ENCODE measurements around the gene ESYT2. TPM values are rescaled to one million over a fixed set of nuclear protein-coding genes. Genes with fewer than 3 reads are reported as not detected.
A peak's percentile ranks its signal among the peaks of the same experiment; 100 is the strongest.

Gene ESYT2
- polyA plus RNA-seq, 3 donors = 14.0 to 24.1 (median 22.0) TPM

DNA sequence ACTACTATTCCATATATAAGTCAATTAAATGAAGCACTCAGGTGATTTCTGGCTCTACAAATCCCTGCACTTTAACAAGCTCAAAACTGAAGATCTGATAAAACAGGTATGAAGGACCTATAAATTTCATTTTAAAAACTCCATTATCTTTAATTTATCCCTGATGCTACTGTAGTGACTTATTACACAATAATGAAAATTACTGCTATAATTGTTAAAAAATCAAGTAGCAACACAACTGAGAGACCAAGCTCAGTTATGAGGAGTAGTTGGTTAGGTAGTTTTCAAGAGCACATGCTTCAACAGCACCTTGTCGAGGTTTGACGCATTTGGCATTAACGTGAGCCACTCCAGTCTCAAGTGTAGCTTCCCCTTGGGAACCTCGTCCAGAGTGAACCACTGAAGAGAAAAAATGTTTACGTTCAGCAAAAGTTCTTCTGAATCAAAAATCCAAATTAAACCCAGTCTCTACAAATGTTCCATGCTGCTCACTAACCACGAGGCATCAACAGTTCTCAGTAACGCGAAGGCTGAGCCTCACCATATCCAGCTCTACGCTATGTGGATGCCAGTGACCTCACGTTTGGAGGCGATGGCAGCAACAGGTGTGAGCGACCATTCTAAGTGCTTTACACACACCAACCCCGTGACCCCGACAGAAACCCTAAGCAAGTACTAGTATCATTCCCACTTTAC, 69.4 kb downstream of the ESYT2 start:
- Mint-ChIP-seq H3K4me3 (no peak overlapping the region), H3K36me3 (peaks cover 76 to 80% of the 10 kb centered on the region in 2 donors), H3K4me1 (peaks cover 5% of the 10 kb centered on the region), H3K27me3 (ENCODE audit: low read depth in 3 of 3) (no peaks in the 10 kb centered on the region), H3K9me3 (no peaks in the 10 kb centered on the region), H3K27ac (peak overlapping the region in 1 of 7 donors; percentile 23)
- Histone ChIP-seq H3K79me2 (ENCODE audit: insufficient read depth, low read length) (no peaks in the 10 kb centered on the region), H4K20me1 (ENCODE audit: insufficient read depth, low read length) (no peaks in the 10 kb centered on the region), H3K27ac (ENCODE audit: low read depth in 1 of 2, low read length in 2 of 2) (peak overlapping the region in 1 of 2 donors; percentile 48), H3K27me3 (ENCODE audit: control insufficient read depth in 2 of 2, insufficient read depth in 2 of 2, low read length in 2 of 2) (no peaks in the 10 kb centered on the region), H2AFZ (ENCODE audit: insufficient read depth, low read depth, low read length, poor library complexity, severe bottlenecking) (no peak overlapping the region), H3K9me3 (replicated peaks in 1 of 2; ENCODE audit: control insufficient read depth in 1 of 2, insufficient read depth in 1 of 2, low read length in 2 of 2) (no peaks in the 10 kb centered on the region), H3K4me3 (replicated peaks in 1 of 3; ENCODE audit: low read depth in 2 of 3, low read length in 3 of 3) (no peak overlapping the region), H3K4me1 (ENCODE audit: control insufficient read depth in 1 of 2, insufficient read depth in 2 of 2, low read length in 2 of 2) (peaks cover 0 to 4% of the 10 kb centered on the region in 2 donors), H3K4me2 (replicated peaks; ENCODE audit: extremely low read depth, low read length, poor library complexity, severe bottlenecking) (no peak overlapping the region), H3K9ac (ENCODE audit: insufficient read depth, low read length, poor library complexity, severe bottlenecking) (no peak overlapping the region), H3K36me3 (replicated peaks in 1 of 2; ENCODE audit: control insufficient read depth in 1 of 2, insufficient read depth in 2 of 2, low read length in 2 of 2) (peaks cover 69 to 94% of the 10 kb centered on the region in 2 donors)
- WGBS (ENCODE audit: insufficient coverage) = 99% methylated on average over 12 of the region's 14 CpGs
- DNase-seq = no peak
- TF ChIP-seq, protein P1, sequence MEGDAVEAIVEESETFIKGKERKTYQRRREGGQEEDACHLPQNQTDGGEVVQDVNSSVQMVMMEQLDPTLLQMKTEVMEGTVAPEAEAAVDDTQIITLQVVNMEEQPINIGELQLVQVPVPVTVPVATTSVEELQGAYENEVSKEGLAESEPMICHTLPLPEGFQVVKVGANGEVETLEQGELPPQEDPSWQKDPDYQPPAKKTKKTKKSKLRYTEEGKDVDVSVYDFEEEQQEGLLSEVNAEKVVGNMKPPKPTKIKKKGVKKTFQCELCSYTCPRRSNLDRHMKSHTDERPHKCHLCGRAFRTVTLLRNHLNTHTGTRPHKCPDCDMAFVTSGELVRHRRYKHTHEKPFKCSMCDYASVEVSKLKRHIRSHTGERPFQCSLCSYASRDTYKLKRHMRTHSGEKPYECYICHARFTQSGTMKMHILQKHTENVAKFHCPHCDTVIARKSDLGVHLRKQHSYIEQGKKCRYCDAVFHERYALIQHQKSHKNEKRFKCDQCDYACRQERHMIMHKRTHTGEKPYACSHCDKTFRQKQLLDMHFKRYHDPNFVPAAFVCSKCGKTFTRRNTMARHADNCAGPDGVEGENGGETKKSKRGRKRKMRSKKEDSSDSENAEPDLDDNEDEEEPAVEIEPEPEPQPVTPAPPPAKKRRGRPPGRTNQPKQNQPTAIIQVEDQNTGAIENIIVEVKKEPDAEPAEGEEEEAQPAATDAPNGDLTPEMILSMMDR (IDR thresholded peaks at IDR 0.05) = no peak
- intact Hi-C loops (cut with micrococcal nuclease) = no loop called here

DNA sequence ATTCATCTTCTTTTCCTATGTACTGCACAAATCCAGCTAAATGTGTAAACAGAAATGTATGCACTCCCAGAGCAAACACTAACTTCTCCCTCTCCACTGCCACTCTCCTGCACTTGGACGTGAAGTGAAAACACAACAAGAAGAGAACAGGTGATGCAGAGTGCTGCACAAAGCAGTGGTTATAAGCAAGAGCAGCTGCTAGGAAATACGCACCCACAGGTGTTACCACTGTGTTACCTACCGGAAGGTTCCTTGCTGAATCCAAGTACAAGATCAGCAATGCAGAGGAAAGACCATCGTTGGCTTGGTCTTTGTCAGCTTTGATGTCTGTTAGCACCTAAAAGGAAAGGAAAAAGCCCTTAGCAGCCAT, 70.1 kb downstream of the ESYT2 start:
- no peaks in the 10 kb centered on the region for H3K27me3 Mint-ChIP-seq (ENCODE audit: low read depth in 3 of 3)
- Histone ChIP-seq H2AFZ (ENCODE audit: insufficient read depth, low read depth, low read length, poor library complexity, severe bottlenecking) (no peak overlapping the region), H3K4me1 (ENCODE audit: control insufficient read depth in 1 of 2, insufficient read depth in 2 of 2, low read length in 2 of 2) (peaks cover 0 to 4% of the 10 kb centered on the region in 2 donors), H3K27me3 (ENCODE audit: control insufficient read depth in 2 of 2, insufficient read depth in 2 of 2, low read length in 2 of 2) (no peaks in the 10 kb centered on the region), H4K20me1 (ENCODE audit: insufficient read depth, low read length) (no peaks in the 10 kb centered on the region), H3K79me2 (ENCODE audit: insufficient read depth, low read length) (no peaks in the 10 kb centered on the region), H3K36me3 (replicated peaks in 1 of 2; ENCODE audit: control insufficient read depth in 1 of 2, insufficient read depth in 2 of 2, low read length in 2 of 2) (peaks cover 69 to 93% of the 10 kb centered on the region in 2 donors), H3K9ac (ENCODE audit: insufficient read depth, low read length, poor library complexity, severe bottlenecking) (no peak overlapping the region), H3K4me2 (replicated peaks; ENCODE audit: extremely low read depth, low read length, poor library complexity, severe bottlenecking) (no peak overlapping the region), H3K4me3 (replicated peaks in 1 of 3; ENCODE audit: low read depth in 2 of 3, low read length in 3 of 3) (no peak overlapping the region), H3K9me3 (replicated peaks in 1 of 2; ENCODE audit: control insufficient read depth in 1 of 2, insufficient read depth in 1 of 2, low read length in 2 of 2) (no peaks in the 10 kb centered on the region), H3K27ac (ENCODE audit: low read depth in 1 of 2, low read length in 2 of 2) (no peak overlapping the region)
- H3K4me3 Mint-ChIP-seq = no peak overlapping the region
- peaks cover 73 to 81% of the 10 kb centered on the region in 2 donors for H3K36me3 Mint-ChIP-seq
- TF ChIP-seq, protein P1 (IDR thresholded peaks at IDR 0.05) = no peak
- no peak for DNase-seq
- H3K9me3 Mint-ChIP-seq = no peaks in the 10 kb centered on the region
- intact Hi-C loops (cut with micrococcal nuclease) = no loop called here
- peaks cover 5% of the 10 kb centered on the region for H3K4me1 Mint-ChIP-seq
- WGBS (ENCODE audit: insufficient coverage) = 97% methylated on average over 3 of the region's 4 CpGs
- H3K27ac Mint-ChIP-seq = peak overlapping the region in 1 of 7 donors; percentile 20

All from CD14-positive monocyte (primary cell).